Measurements from ENCODE around the gene CDC16. TPM values are rescaled to one million over a fixed set of nuclear protein-coding genes. Genes with fewer than 3 reads are reported as not detected.

The CDC16 gene
- total RNA-seq, 1 experiment from 2014 or later = 61.0 TPM

DNA sequence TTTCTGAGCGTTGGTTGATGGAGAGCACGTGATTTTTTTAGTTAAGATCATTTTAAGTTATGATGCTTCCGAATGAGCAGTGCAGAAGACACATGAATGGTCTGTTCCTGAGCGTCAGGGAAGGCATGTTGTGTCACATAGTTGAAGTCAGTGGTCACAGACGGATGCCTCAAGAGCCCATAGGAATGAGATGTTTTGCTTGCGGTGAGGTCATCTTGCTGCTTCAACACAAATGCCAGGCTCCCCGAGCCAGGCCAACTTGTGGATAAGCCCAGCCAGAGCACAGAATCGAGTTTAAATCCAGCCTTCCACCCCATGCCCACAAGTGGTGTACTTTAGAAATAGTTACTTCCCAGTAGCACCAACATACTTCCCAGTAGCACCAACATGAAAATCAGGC, 52.1 kb downstream of the CDC16 start:
- TF ChIP-seq, protein P1, sequence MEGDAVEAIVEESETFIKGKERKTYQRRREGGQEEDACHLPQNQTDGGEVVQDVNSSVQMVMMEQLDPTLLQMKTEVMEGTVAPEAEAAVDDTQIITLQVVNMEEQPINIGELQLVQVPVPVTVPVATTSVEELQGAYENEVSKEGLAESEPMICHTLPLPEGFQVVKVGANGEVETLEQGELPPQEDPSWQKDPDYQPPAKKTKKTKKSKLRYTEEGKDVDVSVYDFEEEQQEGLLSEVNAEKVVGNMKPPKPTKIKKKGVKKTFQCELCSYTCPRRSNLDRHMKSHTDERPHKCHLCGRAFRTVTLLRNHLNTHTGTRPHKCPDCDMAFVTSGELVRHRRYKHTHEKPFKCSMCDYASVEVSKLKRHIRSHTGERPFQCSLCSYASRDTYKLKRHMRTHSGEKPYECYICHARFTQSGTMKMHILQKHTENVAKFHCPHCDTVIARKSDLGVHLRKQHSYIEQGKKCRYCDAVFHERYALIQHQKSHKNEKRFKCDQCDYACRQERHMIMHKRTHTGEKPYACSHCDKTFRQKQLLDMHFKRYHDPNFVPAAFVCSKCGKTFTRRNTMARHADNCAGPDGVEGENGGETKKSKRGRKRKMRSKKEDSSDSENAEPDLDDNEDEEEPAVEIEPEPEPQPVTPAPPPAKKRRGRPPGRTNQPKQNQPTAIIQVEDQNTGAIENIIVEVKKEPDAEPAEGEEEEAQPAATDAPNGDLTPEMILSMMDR (IDR thresholded peaks at IDR 0.05 in 2 of 3, conservative IDR thresholded peaks at IDR 0.05 in 1 of 3; ENCODE audit: borderline replicate concordance in 1 of 3, insufficient read depth in 1 of 3, low read depth in 2 of 3, low read length in 2 of 3) = no peak
- no peak for TF ChIP-seq ZFX (IDR thresholded peaks at IDR 0.05)
- Histone ChIP-seq H3K36me3 (ENCODE audit: control insufficient read depth in 1 of 2, insufficient read depth in 2 of 2, low read length in 2 of 2) (peaks cover 7 to 16% of the 10 kb centered on the region in 2 experiments; a peak in 2 of 4 replicates), H3K27me3 (ENCODE audit: insufficient read depth, low read length) (no peaks in the 10 kb centered on the region), H3K27ac (ENCODE audit: low read depth, low read length) (no peak overlapping the region), H2AFZ (ENCODE audit: low read depth, low read length, poor library complexity, severe bottlenecking) (no peak overlapping the region), H4K20me1 (ENCODE audit: insufficient read depth) (no peaks in the 10 kb centered on the region; the same call in 1 of the 2 replicates), H3K4me3 (replicated peaks in 1 of 2; ENCODE audit: low read depth in 1 of 2, low read length in 2 of 2) (no peak overlapping the region), H3K9me2 (ENCODE audit: insufficient read depth) (no peaks in the 10 kb centered on the region), H3K79me2 (ENCODE audit: insufficient read depth, low read length) (peaks cover 21% of the 10 kb centered on the region), H3K4me1 (ENCODE audit: control insufficient read depth in 1 of 2, insufficient read depth in 2 of 2, low read length in 2 of 2) (peaks cover 3 to 8% of the 10 kb centered on the region in 2 experiments; a peak in 3 of 4 replicates), H3K4me2 (ENCODE audit: low read length) (no peak overlapping the region), H3K9ac (ENCODE audit: low read length) (no peak overlapping the region), H3K9me3 (ENCODE audit: control insufficient read depth in 1 of 2, insufficient read depth in 1 of 2, low read depth in 1 of 2, low read length in 2 of 2) (no peaks in the 10 kb centered on the region)
- POLR2A ChIA-PET = interaction anchor here (0.6 kb wide), 1 partner anchor 26 kb away, joined by 3 read pairs; no protein-coding TSS in a partner anchor
- no peak for DNase-seq (ENCODE audit: low read depth, low spot score)
- no peak for ATAC-seq
- no TSS peak for BruUV-seq (replicated peaks)
- intact Hi-C loops (cut with micrococcal nuclease) = no loop called here
- RAD21 ChIA-PET (ENCODE audit: low non-redundant PET in 1 of 2, low total read pairs in 2 of 2, uncharacterized antibody in 2 of 2, unreplicated experiment in 2 of 2) = no interaction called here
- CTCF ChIA-PET = no interaction called here

DNA sequence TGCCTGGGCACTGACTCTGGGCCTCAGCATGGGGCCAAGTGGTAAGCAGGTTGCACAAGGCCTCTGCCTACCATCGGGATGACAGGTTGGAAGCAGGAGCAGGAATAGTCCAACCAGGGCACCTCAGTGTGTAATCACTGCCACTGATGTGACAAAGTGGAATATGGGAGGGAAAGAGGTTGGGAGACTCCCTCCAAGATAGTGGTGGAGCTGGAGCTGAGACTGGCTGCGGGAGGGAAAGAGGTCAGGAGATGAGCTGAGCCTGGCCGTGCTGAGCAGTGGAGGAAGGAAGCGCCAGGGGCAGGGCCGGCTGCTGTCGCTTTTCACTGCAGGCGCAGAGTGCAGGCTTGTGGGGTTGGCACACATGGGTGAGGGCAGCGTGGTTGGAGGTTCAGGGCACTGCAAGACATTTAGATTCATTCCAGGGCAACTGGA, 53.5 kb downstream of the CDC16 start:
- ChIA-PET RAD21 (ENCODE audit: low non-redundant PET in 1 of 2, low total read pairs in 2 of 2, uncharacterized antibody in 2 of 2, unreplicated experiment in 2 of 2) (no interaction called here), CTCF (no interaction called here), POLR2A (no interaction called here)
- BruUV-seq (replicated peaks) = no TSS peak
- H3K27ac ChIP-seq (ENCODE audit: low read depth, low read length) = no peak overlapping the region
- no peaks in the 10 kb centered on the region for H3K9me3 ChIP-seq (ENCODE audit: control insufficient read depth in 1 of 2, insufficient read depth in 1 of 2, low read depth in 1 of 2, low read length in 2 of 2)
- H3K79me2 ChIP-seq (ENCODE audit: insufficient read depth, low read length) = peaks cover 11% of the 10 kb centered on the region
- H3K36me3 ChIP-seq (ENCODE audit: control insufficient read depth in 1 of 2, insufficient read depth in 2 of 2, low read length in 2 of 2) = peaks cover 7 to 24% of the 10 kb centered on the region in 2 experiments; a peak in 2 of 4 replicates
- no peak overlapping the region for H3K4me2 ChIP-seq (ENCODE audit: low read length)
- H3K27me3 ChIP-seq (ENCODE audit: insufficient read depth, low read length) = no peaks in the 10 kb centered on the region
- ATAC-seq (peak; percentile 27; the same call in 1 of the 2 replicates), DNase-seq (ENCODE audit: low read depth, low spot score) (no peak)
- H2AFZ ChIP-seq (ENCODE audit: low read depth, low read length, poor library complexity, severe bottlenecking) = no peak overlapping the region
- H3K4me1 ChIP-seq (ENCODE audit: control insufficient read depth in 1 of 2, insufficient read depth in 2 of 2, low read length in 2 of 2) = peaks cover under 1 to 4% of the 10 kb centered on the region in 2 experiments; a peak in 1 of 4 replicates
- H3K9me2 ChIP-seq (ENCODE audit: insufficient read depth) = no peaks in the 10 kb centered on the region
- no peak overlapping the region for H3K9ac ChIP-seq (ENCODE audit: low read length)
- H3K4me3 ChIP-seq (replicated peaks in 1 of 2; ENCODE audit: low read depth in 1 of 2, low read length in 2 of 2) = no peak overlapping the region
- TF ChIP-seq, protein P2, sequence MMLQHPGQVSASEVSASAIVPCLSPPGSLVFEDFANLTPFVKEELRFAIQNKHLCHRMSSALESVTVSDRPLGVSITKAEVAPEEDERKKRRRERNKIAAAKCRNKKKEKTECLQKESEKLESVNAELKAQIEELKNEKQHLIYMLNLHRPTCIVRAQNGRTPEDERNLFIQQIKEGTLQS (IDR thresholded peaks at IDR 0.05) = no peak
- TF ChIP-seq POLR2A (IDR thresholded peaks at IDR 0.05; ENCODE audit: borderline replicate concordance, extremely low read depth, insufficient read depth, insufficient read length) (no peak), TCF7L2 (IDR thresholded peaks at IDR 0.05; ENCODE audit: borderline replicate concordance, extremely low read depth, insufficient read depth, insufficient read length) (no peak), YY1 (IDR thresholded peaks at IDR 0.05; ENCODE audit: extremely low read depth, insufficient replicate concordance, low read depth, low read length) (no peak), SRF (IDR thresholded peaks at IDR 0.05; ENCODE audit: low read depth) (no peak), EZH2phosphoT487 (IDR thresholded peaks at IDR 0.05; ENCODE audit: borderline replicate concordance) (no peak), ZFX (IDR thresholded peaks at IDR 0.05) (no peak), POLR2AphosphoS5 (IDR thresholded peaks at IDR 0.05; ENCODE audit: low read depth, low read length) (no peak), CEBPB (IDR thresholded peaks at IDR 0.05; ENCODE audit: low read depth) (no peak), EGR1 (IDR thresholded peaks at IDR 0.05; ENCODE audit: low read depth) (no peak), RAD21 (IDR thresholded peaks at IDR 0.05; ENCODE audit: low read depth) (no peak), EZH2 (IDR thresholded peaks at IDR 0.05) (no peak), ELF1 (IDR thresholded peaks at IDR 0.05; ENCODE audit: borderline replicate concordance, low read depth) (no peak)
- TF ChIP-seq, protein P3, sequence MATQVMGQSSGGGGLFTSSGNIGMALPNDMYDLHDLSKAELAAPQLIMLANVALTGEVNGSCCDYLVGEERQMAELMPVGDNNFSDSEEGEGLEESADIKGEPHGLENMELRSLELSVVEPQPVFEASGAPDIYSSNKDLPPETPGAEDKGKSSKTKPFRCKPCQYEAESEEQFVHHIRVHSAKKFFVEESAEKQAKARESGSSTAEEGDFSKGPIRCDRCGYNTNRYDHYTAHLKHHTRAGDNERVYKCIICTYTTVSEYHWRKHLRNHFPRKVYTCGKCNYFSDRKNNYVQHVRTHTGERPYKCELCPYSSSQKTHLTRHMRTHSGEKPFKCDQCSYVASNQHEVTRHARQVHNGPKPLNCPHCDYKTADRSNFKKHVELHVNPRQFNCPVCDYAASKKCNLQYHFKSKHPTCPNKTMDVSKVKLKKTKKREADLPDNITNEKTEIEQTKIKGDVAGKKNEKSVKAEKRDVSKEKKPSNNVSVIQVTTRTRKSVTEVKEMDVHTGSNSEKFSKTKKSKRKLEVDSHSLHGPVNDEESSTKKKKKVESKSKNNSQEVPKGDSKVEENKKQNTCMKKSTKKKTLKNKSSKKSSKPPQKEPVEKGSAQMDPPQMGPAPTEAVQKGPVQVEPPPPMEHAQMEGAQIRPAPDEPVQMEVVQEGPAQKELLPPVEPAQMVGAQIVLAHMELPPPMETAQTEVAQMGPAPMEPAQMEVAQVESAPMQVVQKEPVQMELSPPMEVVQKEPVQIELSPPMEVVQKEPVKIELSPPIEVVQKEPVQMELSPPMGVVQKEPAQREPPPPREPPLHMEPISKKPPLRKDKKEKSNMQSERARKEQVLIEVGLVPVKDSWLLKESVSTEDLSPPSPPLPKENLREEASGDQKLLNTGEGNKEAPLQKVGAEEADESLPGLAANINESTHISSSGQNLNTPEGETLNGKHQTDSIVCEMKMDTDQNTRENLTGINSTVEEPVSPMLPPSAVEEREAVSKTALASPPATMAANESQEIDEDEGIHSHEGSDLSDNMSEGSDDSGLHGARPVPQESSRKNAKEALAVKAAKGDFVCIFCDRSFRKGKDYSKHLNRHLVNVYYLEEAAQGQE (IDR thresholded peaks at IDR 0.05; ENCODE audit: low read depth) = no peak
- no peaks in the 10 kb centered on the region; the same call in 1 of the 2 replicates for H4K20me1 ChIP-seq (ENCODE audit: insufficient read depth)
- intact Hi-C loops (cut with micrococcal nuclease) = no loop called here
